ENCODE results near the gene FER. TPM values are rescaled to one million over a fixed set of nuclear protein-coding genes. Genes with fewer than 3 reads are reported as not detected.
"Not testable (repeated sequence)": the region's sequence is repeated elsewhere in the genome, so short reads cannot be mapped to it uniquely, and the experiment has no call there.

The FER gene
- total RNA-seq, result 34.8 and 36.6 TPM in 2 replicates

GRCh38 chr5:108747774-108748400 is at the start of gene FER:
Gene FER, plus strand, starts transcription at chr5:108747897. Its CDS starts 50,286 bp downstream, at chr5:108798183.
- peaks cover 37% of the 10 kb centered on the region for H3K79me2 ChIP-seq (ENCODE audit: insufficient read depth, low read length)
- no peaks in the 10 kb centered on the region for H4K20me1 ChIP-seq (ENCODE audit: insufficient read depth, low read length)
- H3K36me3 ChIP-seq (ENCODE audit: insufficient read depth, low read length), result no peaks in the 10 kb centered on the region
- peak within 1 kb of the TSS; percentile 63 for H2AFZ ChIP-seq (ENCODE audit: low read length)
- peak within 1 kb of the TSS; percentile 74 for H3K4me3 ChIP-seq (ENCODE audit: insufficient read depth, low read length)
- H3K27me3 ChIP-seq (ENCODE audit: insufficient read depth, low read length), result no peaks in the 10 kb centered on the region
- H3K4me1 ChIP-seq (ENCODE audit: insufficient read depth, low read length), result peaks cover 11% of the 10 kb centered on the region
- H3K9me3 ChIP-seq (ENCODE audit: low read depth, low read length), result no peaks in the 10 kb centered on the region
- H3K27ac ChIP-seq (ENCODE audit: low read depth, low read length), result peak within 1 kb of the TSS; percentile 89
- no peak for TF ChIP-seq CTCF (IDR thresholded peaks at IDR 0.05; ENCODE audit: extremely low read depth, low read depth, low read length)
- peak within 1 kb of the TSS; percentile 88 for H3K4me2 ChIP-seq (ENCODE audit: insufficient read depth, low read length)
- DNase-seq (ENCODE audit: insufficient read length, low spot score, missing footprints), result peak; percentile 68

DNA sequence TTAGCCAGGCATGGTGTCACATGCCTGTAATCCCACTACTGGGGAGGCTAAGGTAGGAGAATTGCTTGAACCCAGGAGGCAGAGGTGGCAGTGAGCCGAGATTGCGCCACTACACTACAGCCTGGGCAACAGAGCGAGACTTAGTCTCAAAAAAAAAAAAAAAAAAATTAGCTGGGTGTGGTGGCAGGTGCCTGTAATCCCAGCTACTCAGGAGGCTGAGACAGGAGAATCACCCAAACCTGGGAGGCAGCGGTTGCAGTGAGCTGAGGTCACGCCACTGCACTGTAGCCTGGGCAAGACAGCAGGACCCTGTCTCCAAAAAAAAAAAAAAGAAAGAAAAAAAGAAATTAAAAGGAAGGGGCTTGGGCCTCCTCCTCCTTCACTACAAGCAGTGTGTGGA is 47.3 kb upstream of the FER start:
- not testable (repeated sequence) for H3K4me3 ChIP-seq (ENCODE audit: insufficient read depth, low read length); H3K36me3 ChIP-seq (ENCODE audit: insufficient read depth, low read length); H3K27ac ChIP-seq (ENCODE audit: low read depth, low read length); H3K4me2 ChIP-seq (ENCODE audit: insufficient read depth, low read length); DNase-seq (ENCODE audit: insufficient read length, low spot score, missing footprints); H3K9me3 ChIP-seq (ENCODE audit: low read depth, low read length); H3K79me2 ChIP-seq (ENCODE audit: insufficient read depth, low read length); H3K4me1 ChIP-seq (ENCODE audit: insufficient read depth, low read length); H3K27me3 ChIP-seq (ENCODE audit: insufficient read depth, low read length); H4K20me1 ChIP-seq (ENCODE audit: insufficient read depth, low read length); H2AFZ ChIP-seq (ENCODE audit: low read length)

DNA sequence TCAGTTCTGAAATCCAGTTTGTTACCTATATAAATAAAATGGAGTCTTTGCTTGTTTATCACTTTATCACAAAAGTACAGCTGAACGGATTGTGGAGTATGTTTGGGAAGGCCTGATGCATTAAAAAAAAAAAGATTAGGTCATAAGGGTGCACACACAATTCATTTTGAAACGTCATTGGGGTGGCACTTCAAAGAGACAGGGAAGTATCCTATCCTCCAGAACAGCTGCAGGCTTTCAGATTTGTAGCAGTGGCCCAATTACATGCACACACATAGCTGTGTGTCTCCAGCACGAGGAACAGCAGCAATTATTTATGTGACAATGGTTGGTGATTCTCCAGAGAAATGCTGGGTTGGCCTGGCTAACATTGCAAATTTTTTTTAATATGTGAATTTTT is 46.8 kb upstream of the FER start:
- no peaks in the 10 kb centered on the region for H3K9me3 ChIP-seq (ENCODE audit: low read depth, low read length)
- H3K4me3 ChIP-seq (ENCODE audit: insufficient read depth, low read length), result no peak overlapping the region
- no peaks in the 10 kb centered on the region for H3K79me2 ChIP-seq (ENCODE audit: insufficient read depth, low read length)
- no peak for DNase-seq (ENCODE audit: insufficient read length, low spot score, missing footprints)
- H3K4me1 ChIP-seq (ENCODE audit: insufficient read depth, low read length), result no peaks in the 10 kb centered on the region
- TF ChIP-seq CTCF (IDR thresholded peaks at IDR 0.05; ENCODE audit: extremely low read depth, low read depth, low read length), result no peak
- no peaks in the 10 kb centered on the region for H3K36me3 ChIP-seq (ENCODE audit: insufficient read depth, low read length)
- no peak overlapping the region for H3K4me2 ChIP-seq (ENCODE audit: insufficient read depth, low read length)
- no peak overlapping the region for H2AFZ ChIP-seq (ENCODE audit: low read length)
- no peak overlapping the region for H3K27ac ChIP-seq (ENCODE audit: low read depth, low read length)
- H4K20me1 ChIP-seq (ENCODE audit: insufficient read depth, low read length), result no peaks in the 10 kb centered on the region
- H3K27me3 ChIP-seq (ENCODE audit: insufficient read depth, low read length), result no peaks in the 10 kb centered on the region

DNA sequence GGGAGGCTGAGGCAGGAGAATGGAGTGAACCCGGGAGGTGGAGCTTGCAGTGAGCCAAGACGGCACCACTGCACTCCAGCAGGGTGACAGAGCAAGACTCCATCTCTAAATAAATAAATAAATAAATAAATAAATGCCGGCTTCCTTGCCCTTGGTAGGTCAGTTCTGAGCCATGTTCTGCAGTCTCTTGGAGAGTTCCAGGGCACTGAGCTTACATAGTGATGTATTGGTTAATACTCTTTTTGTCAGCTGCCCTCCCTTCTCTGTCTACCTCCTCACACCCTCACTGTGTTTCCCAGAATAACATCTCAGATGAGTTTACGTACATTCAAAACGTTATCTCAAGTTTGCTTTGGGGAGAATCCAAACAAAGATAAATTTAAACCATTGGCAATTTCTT is 45.2 kb upstream of the FER start:
- Histone ChIP-seq H3K79me2 (ENCODE audit: insufficient read depth, low read length) (no peaks in the 10 kb centered on the region), H3K36me3 (ENCODE audit: insufficient read depth, low read length) (no peaks in the 10 kb centered on the region), H3K27me3 (ENCODE audit: insufficient read depth, low read length) (no peaks in the 10 kb centered on the region), H3K4me1 (ENCODE audit: insufficient read depth, low read length) (no peaks in the 10 kb centered on the region), H3K27ac (ENCODE audit: low read depth, low read length) (no peak overlapping the region), H3K4me2 (ENCODE audit: insufficient read depth, low read length) (no peak overlapping the region), H3K4me3 (ENCODE audit: insufficient read depth, low read length) (no peak overlapping the region), H2AFZ (ENCODE audit: low read length) (no peak overlapping the region), H4K20me1 (ENCODE audit: insufficient read depth, low read length) (no peaks in the 10 kb centered on the region), H3K9me3 (ENCODE audit: low read depth, low read length) (no peaks in the 10 kb centered on the region)
- no peak for DNase-seq (ENCODE audit: insufficient read length, low spot score, missing footprints)
- no peak for TF ChIP-seq CTCF (IDR thresholded peaks at IDR 0.05; ENCODE audit: extremely low read depth, low read depth, low read length)
